Endothelial cell of umbilical vein (primary cell): Measurements from ENCODE around the gene GFI1B. TPM values are rescaled to one million over a fixed set of nuclear protein-coding genes. Genes with fewer than 3 reads are reported as not detected.

Source experiments
- BruUV-seq: library from RNA; stranded (reverse); fragments of 400-500 nt; replicated peaks from 2 replicates; lab custom pipeline; 2021; lab: Mats Ljungman, UMichigan
- CTCF ChIA-PET: fragments of 300-600, 350-600 bp; sonication (Branson Sonifier 250); formaldehyde crosslinking; loops from one replicate; lab custom pipeline; 2021; ENCODE audit warnings: antibody characterized with exemption, inconsistent platforms; lab: Charles Lee
- POLR2A ChIA-PET: fragments of 300-600, 350-600 bp; sonication (Branson Sonifier 250); formaldehyde crosslinking; loops from one replicate; lab custom pipeline; 2021; ENCODE audit warnings: antibody characterized with exemption, inconsistent platforms; lab: Charles Lee
- DNase-seq: peaks from one replicate; pipeline ENCODE4 v3.0.0-alpha.2; 2011; ENCODE audit warnings: low read depth, low spot score
- FAIRE-seq: peaks from 2 replicates; lab custom pipeline; 2011; peaks lifted over from hg19 to GRCh38; lab: Jason Lieb, UNC
- H2AFZ ChIP-seq: 2 replicates; pipeline ENCODE4 v1.6.0; 2012; ENCODE audit warnings: low read depth, low read length, control low read depth, inconsistent platforms
- H3K27ac ChIP-seq: 2 replicates; pipeline ENCODE4 v1.5.1; 2011; ENCODE audit warnings: low read depth, mild to moderate bottlenecking, control low read depth, low read length, moderate library complexity; ENCODE audit not compliant: insufficient read depth
- H3K27me3 ChIP-seq, 2 experiments: 2 replicates each; pipeline versions ENCODE4 v1.6.0 to v1.6.1; 2011; ENCODE audit warnings: low read length in 2 of 2, mixed read lengths in 1 of 2; ENCODE audit not compliant: control insufficient read depth in 2 of 2, insufficient read depth in 2 of 2
- H3K36me3 ChIP-seq, 2 experiments: 2 replicates in 1 of 2; 3 replicates in 1 of 2; pipeline ENCODE4 v1.5.1; 2011; ENCODE audit warnings: low read length in 2 of 2, mild to moderate bottlenecking in 1 of 2, moderate library complexity in 1 of 2; ENCODE audit not compliant: control insufficient read depth in 2 of 2, insufficient read depth in 2 of 2; ENCODE audit errors: extremely low read depth in 1 of 2
- H3K4me1 ChIP-seq: 3 replicates; pipeline ENCODE4 v1.5.1; 2011; ENCODE audit warnings: mild to moderate bottlenecking, low read length; ENCODE audit not compliant: control insufficient read depth, insufficient read depth; ENCODE audit errors: extremely low read depth
- H3K4me2 ChIP-seq: 2 replicates; pipeline ENCODE4 v1.6.1; 2011; ENCODE audit warnings: low read length, control low read depth, mixed read lengths; ENCODE audit not compliant: insufficient read depth
- H3K4me3 ChIP-seq, 3 experiments: fragments of 200-600 bp in 1 of 3; sonication (generic), shearing (Covaris generic) in 1 of 3; replicated peaks in 1 of 3; 2 replicates each; pipeline ENCODE4 v1.5.1; 2011 to 2016; ENCODE audit warnings: control low read depth in 3 of 3, low read length in 3 of 3, mild to moderate bottlenecking in 2 of 3, inconsistent platforms in 1 of 3, low read depth in 1 of 3, moderate library complexity in 1 of 3; ENCODE audit not compliant: insufficient read depth in 1 of 3
- H3K79me2 ChIP-seq: 2 replicates; pipeline ENCODE4 v1.6.0; 2012; ENCODE audit warnings: low read length, inconsistent platforms; ENCODE audit not compliant: control insufficient read depth, insufficient read depth
- H3K9ac ChIP-seq: replicated peaks from 2 replicates; pipeline ENCODE3; 2011; ENCODE audit warnings: low read length, control low read depth; ENCODE audit not compliant: insufficient read depth; ENCODE audit errors: extremely low read depth
- H3K9me1 ChIP-seq: replicated peaks from 3 replicates; pipeline ENCODE4 v1.6.0; 2011; ENCODE audit warnings: mild to moderate bottlenecking, low read length; ENCODE audit not compliant: control insufficient read depth, insufficient read depth; ENCODE audit errors: extremely low read depth
- H3K9me3 ChIP-seq: replicated peaks from 2 replicates; pipeline ENCODE4 v1.5.1; 2012; ENCODE audit warnings: low read length, inconsistent platforms; ENCODE audit not compliant: control insufficient read depth, insufficient read depth
- H4K20me1 ChIP-seq: replicated peaks from 2 replicates; pipeline ENCODE3; 2011; ENCODE audit warnings: mild to moderate bottlenecking, low read length; ENCODE audit not compliant: control insufficient read depth, insufficient read depth; ENCODE audit errors: extremely low read depth
- EZH2 ChIP-seq: IDR thresholded peaks from 2 replicates; pipeline ENCODE4 v1.6.1; 2012; ENCODE audit warnings: borderline replicate concordance, low read depth, mild to moderate bottlenecking, moderate library complexity, low read length, inconsistent platforms; ENCODE audit not compliant: severe bottlenecking
- FOS ChIP-seq: IDR thresholded peaks from 2 replicates; pipeline ENCODE4 v1.6.1; 2011; ENCODE audit warnings: mild to moderate bottlenecking, low read length, moderate library complexity, borderline replicate concordance; ENCODE audit not compliant: insufficient read depth
- GATA2 ChIP-seq: IDR thresholded peaks from 2 replicates; pipeline ENCODE4 v1.7.0; 2011; ENCODE audit warnings: low read depth, mild to moderate bottlenecking, moderate library complexity, mixed read lengths, low read length; ENCODE audit not compliant: insufficient read length, insufficient read depth
- JUN ChIP-seq: IDR thresholded peaks from 2 replicates; pipeline ENCODE4 v1.6.1; 2011; ENCODE audit warnings: borderline replicate concordance, low read depth; ENCODE audit not compliant: insufficient read length, insufficient read depth
- MYC ChIP-seq: IDR thresholded peaks from one replicate; pipeline ENCODE4 v1.6.1; 2011; ENCODE audit warnings: mild to moderate bottlenecking, low read depth, low read length
- POLR2A ChIP-seq: IDR thresholded peaks from 2 replicates; pipeline ENCODE4 v1.6.1; 2012; ENCODE audit warnings: low read depth, mild to moderate bottlenecking, control low read depth, low read length
- POLR2AphosphoS5 ChIP-seq: IDR thresholded peaks from 2 replicates; pipeline ENCODE4 v1.6.1; 2012; ENCODE audit warnings: low read depth, mild to moderate bottlenecking, control low read depth, low read length, moderate library complexity; ENCODE audit not compliant: insufficient read depth
- dilution Hi-C: fragments of 300-500 bp; cut with MboI; formaldehyde crosslinking; loops from one replicate; pipeline ENCODE4 v1.15.0; 2019; ENCODE audit warnings: low sequenced_read_pairs; ENCODE audit not compliant: extremely low pct_ligation_motif_present
- intact Hi-C: fragments of 100-400 bp; cut with micrococcal nuclease; formaldehyde crosslinking; loops from one replicate; pipeline ENCODE4 v1.10.0; 2022
- polyA plus RNA-seq, 4 experiments: library from polyadenylated mRNA; depleted of rRNA in 3 of 4; stranded (reverse) in 3 of 4; unstranded in 1 of 4; fragments of >200 nt; gene quantifications; 2 replicates each; pipeline versions ENCODE4 v1.2.1 to v1.2.3, GENCODE V29; 2011 to 2012; ENCODE audit warnings: missing spikeins in 1 of 4
- total RNA-seq: library from RNA; stranded (reverse); gene quantifications from 2 replicates; pipeline ENCODE4 v1.2.3, GENCODE V29; 2021
- TF ChIP-seq, protein P1 (sequence below), 2 donors: IDR thresholded peaks; 1 replicate in 1 of 2; 2 replicates in 1 of 2; pipeline ENCODE4 v1.5.1; 2011; ENCODE audit warnings: low read length in 2 of 2, mild to moderate bottlenecking in 2 of 2, moderate library complexity in 2 of 2, control low read depth in 1 of 2, inconsistent platforms in 1 of 2, low read depth in 1 of 2; ENCODE audit not compliant: insufficient read depth in 1 of 2; ENCODE audit errors: extremely low read depth in 1 of 2
- TF ChIP-seq, protein P2 (sequence below): IDR thresholded peaks from 2 replicates; pipeline ENCODE4 v1.6.1; 2011; ENCODE audit not compliant: insufficient read depth, insufficient read length

Gene GFI1B
- total and polyA plus RNA-seq, 2 donors (not counting 3 experiments of a cell fraction or from before 2014, with no cell fraction given) = 0.04 TPM; not detected in 1

- intact Hi-C loops = no loop called here
- Histone ChIP-seq H3K9me3 (no peaks in the 10 kb centered on the region), H4K20me1 (no peaks in the 10 kb centered on the region), H3K27me3 (peaks cover 23 to 28% of the 10 kb centered on the region in 2 experiments), H3K4me3 (no peak overlapping the region), H3K27ac (no peak overlapping the region), H3K79me2 (no peaks in the 10 kb centered on the region), H3K4me1 (no peaks in the 10 kb centered on the region), H3K9ac (no peak overlapping the region), H2AFZ (no peak overlapping the region), H3K9me1 (no peaks in the 10 kb centered on the region), H3K4me2 (no peak overlapping the region), H3K36me3 (no peaks in the 10 kb centered on the region)
- FAIRE-seq (no peak), DNase-seq (no peak)
- dilution Hi-C loops = no loop called here
- ChIA-PET CTCF (interaction anchor here (0.6 kb wide), 1 partner anchor 33 kb away, joined by 3 read pairs; no protein-coding TSS in a partner anchor), POLR2A (no interaction called here)
- TF ChIP-seq GATA2 (no peak), EZH2 (no peak), POLR2AphosphoS5 (no peak), POLR2A (no peak), MYC (no peak), FOS (no peak), JUN (no peak)
- TF ChIP-seq, protein P1, sequence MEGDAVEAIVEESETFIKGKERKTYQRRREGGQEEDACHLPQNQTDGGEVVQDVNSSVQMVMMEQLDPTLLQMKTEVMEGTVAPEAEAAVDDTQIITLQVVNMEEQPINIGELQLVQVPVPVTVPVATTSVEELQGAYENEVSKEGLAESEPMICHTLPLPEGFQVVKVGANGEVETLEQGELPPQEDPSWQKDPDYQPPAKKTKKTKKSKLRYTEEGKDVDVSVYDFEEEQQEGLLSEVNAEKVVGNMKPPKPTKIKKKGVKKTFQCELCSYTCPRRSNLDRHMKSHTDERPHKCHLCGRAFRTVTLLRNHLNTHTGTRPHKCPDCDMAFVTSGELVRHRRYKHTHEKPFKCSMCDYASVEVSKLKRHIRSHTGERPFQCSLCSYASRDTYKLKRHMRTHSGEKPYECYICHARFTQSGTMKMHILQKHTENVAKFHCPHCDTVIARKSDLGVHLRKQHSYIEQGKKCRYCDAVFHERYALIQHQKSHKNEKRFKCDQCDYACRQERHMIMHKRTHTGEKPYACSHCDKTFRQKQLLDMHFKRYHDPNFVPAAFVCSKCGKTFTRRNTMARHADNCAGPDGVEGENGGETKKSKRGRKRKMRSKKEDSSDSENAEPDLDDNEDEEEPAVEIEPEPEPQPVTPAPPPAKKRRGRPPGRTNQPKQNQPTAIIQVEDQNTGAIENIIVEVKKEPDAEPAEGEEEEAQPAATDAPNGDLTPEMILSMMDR (IDR thresholded peaks at IDR 0.05; ENCODE audit: extremely low read depth in 1 of 2, insufficient read depth in 1 of 2, low read depth in 1 of 2, low read length in 2 of 2) = no peak
- TF ChIP-seq, protein P2, sequence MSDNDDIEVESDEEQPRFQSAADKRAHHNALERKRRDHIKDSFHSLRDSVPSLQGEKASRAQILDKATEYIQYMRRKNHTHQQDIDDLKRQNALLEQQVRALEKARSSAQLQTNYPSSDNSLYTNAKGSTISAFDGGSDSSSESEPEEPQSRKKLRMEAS = no peak
- no TSS peak for BruUV-seq
These were observed 1.7 kb downstream of the GFI1B start for GRCh38 chr9:132980157-132980556.
